ENCODE results near the gene NELFB. TPM values are rescaled to one million over a fixed set of nuclear protein-coding genes. Genes with fewer than 3 reads are reported as not detected.
"Not testable (repeated sequence)": the region's sequence is repeated elsewhere in the genome, so short reads cannot be mapped to it uniquely, and the experiment has no call there.

The NELFB gene
- total RNA-seq, 1 donor from 2014 or later: 47.3 TPM

GRCh38 chr9:137256856-137257255 is 1.7 kb downstream of the NELFB start:
- Histone ChIP-seq H3K27me3 (ENCODE audit: control insufficient read depth, insufficient read depth, low read length) (no peaks in the 10 kb centered on the region), H3K4me3 (ENCODE audit: low read depth, low read length) (no peak overlapping the region), H3K36me3 (ENCODE audit: control insufficient read depth, insufficient read depth, low read length) (no peaks in the 10 kb centered on the region)
- TF ChIP-seq CTCF (IDR thresholded peaks at IDR 0.05; ENCODE audit: insufficient read depth, low read length, poor library complexity, severe bottlenecking): no peak
- DNase-seq (ENCODE audit: low read depth): no peak

DNA sequence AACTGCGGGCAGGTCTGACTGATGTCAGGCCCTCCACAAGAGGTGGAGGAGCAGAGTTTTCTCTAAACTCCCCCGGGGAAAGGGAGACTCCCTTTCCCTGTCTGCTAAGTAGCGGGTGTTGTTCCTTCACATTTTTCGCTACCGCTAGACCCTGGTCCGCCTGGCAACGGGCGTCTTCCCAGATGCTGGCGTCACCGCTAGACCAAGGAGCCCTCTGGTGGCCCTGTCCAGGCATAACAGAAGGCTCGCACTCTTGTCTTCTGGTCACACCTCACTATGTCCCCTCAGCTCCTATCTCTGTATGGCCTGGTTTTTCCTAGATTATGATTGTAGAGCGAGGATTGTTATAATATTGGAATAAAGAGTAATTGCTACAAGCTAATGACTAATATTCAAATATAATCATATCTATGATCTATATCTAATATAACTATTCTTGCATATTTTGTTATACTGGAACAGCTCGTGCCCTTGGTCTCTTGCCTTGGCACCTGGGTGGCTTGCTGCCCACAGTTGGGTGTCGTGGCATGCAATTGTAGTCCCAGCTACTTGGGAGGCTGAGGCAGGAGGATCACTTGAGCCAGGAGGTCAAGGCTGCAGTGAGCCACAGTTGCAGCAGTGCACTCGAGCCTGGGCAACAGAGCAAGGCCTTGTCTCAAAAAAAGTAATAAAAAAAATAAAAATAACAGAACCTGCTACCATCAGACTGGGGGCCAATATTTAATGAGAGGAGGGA is 7.2 kb downstream of the NELFB start:
- not testable (repeated sequence) for H3K36me3 ChIP-seq (ENCODE audit: control insufficient read depth, insufficient read depth, low read length); H3K27me3 ChIP-seq (ENCODE audit: control insufficient read depth, insufficient read depth, low read length); DNase-seq (ENCODE audit: low read depth); H3K4me3 ChIP-seq (ENCODE audit: low read depth, low read length)
- TF ChIP-seq CTCF (IDR thresholded peaks at IDR 0.05; ENCODE audit: insufficient read depth, low read length, poor library complexity, severe bottlenecking): peak; percentile 47

DNA sequence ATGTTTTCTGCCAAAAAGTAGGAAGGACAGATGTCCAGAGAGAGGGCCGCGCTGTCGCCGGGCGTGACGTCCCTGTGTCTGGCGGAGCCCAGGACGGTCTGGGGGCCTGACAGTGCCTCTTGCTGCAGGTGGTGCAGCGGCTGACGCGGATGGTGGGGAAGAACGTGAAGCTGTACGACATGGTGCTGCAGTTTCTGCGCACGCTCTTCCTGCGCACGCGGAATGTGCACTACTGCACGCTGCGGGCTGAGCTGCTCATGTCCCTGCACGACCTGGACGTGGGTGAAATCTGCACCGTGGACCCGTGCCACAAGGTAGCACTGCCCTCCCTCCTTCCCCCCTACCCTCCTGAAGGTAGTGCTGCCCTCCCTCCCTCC is 7.8 kb downstream of the NELFB start:
- peaks cover 3% of the 10 kb centered on the region for H3K36me3 ChIP-seq (ENCODE audit: control insufficient read depth, insufficient read depth, low read length)
- no peak for TF ChIP-seq CTCF (IDR thresholded peaks at IDR 0.05; ENCODE audit: insufficient read depth, low read length, poor library complexity, severe bottlenecking)
- no peaks in the 10 kb centered on the region for H3K27me3 ChIP-seq (ENCODE audit: control insufficient read depth, insufficient read depth, low read length)

DNA sequence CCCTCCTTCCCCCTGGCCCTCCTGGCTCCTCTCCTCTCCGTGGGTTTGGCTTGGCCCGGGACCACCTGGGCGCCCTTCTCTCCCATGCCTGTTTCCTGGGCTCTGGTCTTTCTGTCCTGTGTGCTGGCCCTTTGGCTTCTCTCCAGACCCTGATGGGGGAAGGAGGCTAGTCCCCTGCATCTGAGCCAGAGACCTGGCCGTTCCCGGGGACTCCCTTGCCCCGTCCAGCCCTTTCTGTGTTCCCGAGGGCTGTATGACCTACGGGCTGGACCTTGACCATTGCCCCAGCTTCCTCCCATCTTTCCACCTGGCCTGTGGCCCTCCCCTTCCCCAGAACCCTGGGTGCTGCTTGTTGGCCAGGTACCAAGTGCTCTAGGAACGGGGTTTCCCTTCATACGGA is 8.4 kb downstream of the NELFB start:
- no peak for TF ChIP-seq CTCF (IDR thresholded peaks at IDR 0.05; ENCODE audit: insufficient read depth, low read length, poor library complexity, severe bottlenecking)

More for the DNA sequence above, 7.8 kb downstream of the NELFB start:
- DNase-seq (ENCODE audit: low read depth): no peak
- H3K4me3 ChIP-seq (ENCODE audit: low read depth, low read length): no peak overlapping the region

GRCh38 chr9:137264067-137264466 is 8.9 kb downstream of the NELFB start:
- peaks cover 3% of the 10 kb centered on the region for H3K36me3 ChIP-seq (ENCODE audit: control insufficient read depth, insufficient read depth, low read length)
- H3K27me3 ChIP-seq (ENCODE audit: control insufficient read depth, insufficient read depth, low read length): no peaks in the 10 kb centered on the region
- TF ChIP-seq CTCF (IDR thresholded peaks at IDR 0.05; ENCODE audit: insufficient read depth, low read length, poor library complexity, severe bottlenecking): no peak
- no peak for DNase-seq (ENCODE audit: low read depth)
- no peak overlapping the region for H3K4me3 ChIP-seq (ENCODE audit: low read depth, low read length)

More for the DNA sequence above, 8.4 kb downstream of the NELFB start:
- no peak for DNase-seq (ENCODE audit: low read depth)
- H3K27me3 ChIP-seq (ENCODE audit: control insufficient read depth, insufficient read depth, low read length): no peaks in the 10 kb centered on the region
- H3K36me3 ChIP-seq (ENCODE audit: control insufficient read depth, insufficient read depth, low read length): peaks cover 3% of the 10 kb centered on the region
- no peak overlapping the region for H3K4me3 ChIP-seq (ENCODE audit: low read depth, low read length)
